Stomach (tissue), 9 donors: ENCODE measurements around the gene KCNF1. TPM values are rescaled to one million over a fixed set of nuclear protein-coding genes. Genes with fewer than 3 reads are reported as not detected.

Source experiments
- DNase-seq, 2 donors: peaks; one replicate each; pipeline versions ENCODE4 v3.0.0 to v3.0.0-alpha.2; 2013 to 2019
- H3K27ac ChIP-seq, 5 donors: fragments of 200-600 bp in 4 of 5; sonication (generic) in 4 of 5; one replicate each; pipeline ENCODE4 v1.5.1; 2013 to 2019; ENCODE audit warnings: mild to moderate bottlenecking in 1 of 5, moderate library complexity in 1 of 5
- H3K27me3 ChIP-seq, 3 donors: fragments of 200-600 bp; sonication (generic); one replicate each; pipeline ENCODE4 v1.5.1; 2017 to 2019; ENCODE audit warnings: mixed run types in 1 of 3
- H3K36me3 ChIP-seq, 4 donors: fragments of 200-600 bp; sonication (generic); 1 replicate in 3 of 4; 2 replicates in 1 of 4; pipeline ENCODE4 v1.5.1; 2016 to 2019
- H3K4me1 ChIP-seq, 4 donors: fragments of 200-600 bp; sonication (generic); one replicate each; pipeline ENCODE4 v1.5.1; 2016 to 2019
- H3K4me3 ChIP-seq, 4 donors: fragments of 200-600 bp; sonication (generic) in 3 of 4; one replicate each; pipeline ENCODE4 v1.5.1; 2016 to 2019; ENCODE audit warnings: mild to moderate bottlenecking in 1 of 4
- H3K9me3 ChIP-seq, 4 donors: fragments of 200-600 bp; sonication (generic); one replicate each; pipeline ENCODE4 v1.5.1; 2016 to 2019
- EP300 ChIP-seq: sonication (generic); formaldehyde crosslinking; IDR thresholded peaks from one replicate; pipeline ENCODE4 v1.6.1; 2017; ENCODE audit warnings: antibody characterized with exemption
- POLR2A ChIP-seq, 4 donors: fragments of 450-650 bp; IDR thresholded peaks; one replicate each; pipeline ENCODE4 v1.6.1; 2016; ENCODE audit warnings: antibody characterized with exemption in 4 of 4, control low read depth in 2 of 4, mild to moderate bottlenecking in 1 of 4, moderate library complexity in 1 of 4
- POLR2AphosphoS5 ChIP-seq, 3 donors: sonication (generic); formaldehyde crosslinking; IDR thresholded peaks; one replicate each; pipeline ENCODE4 v1.6.1; 2016; ENCODE audit warnings: antibody characterized with exemption in 3 of 3
- WGBS, 5 donors: extraction: QIAGEN DNeasy Blood & Tissue Kit in 3 of 5; methylation state at CpG; one replicate each; pipeline versions ENCODE4 v1.1.5 to v1.1.7; 2013 to 2018; 5-methylcytosine and 5-hydroxymethylcytosine counted together
- intact Hi-C: fragments of 100-400 bp; cut with DNase I; formaldehyde crosslinking; loops from one replicate; pipeline ENCODE4 v1.15.1; 2023; ENCODE audit warnings: low total_unique reads
- polyA plus RNA-seq, 3 donors: library from polyadenylated mRNA; stranded (reverse); fragments of 200-250 nt; gene quantifications; one replicate each; pipeline ENCODE4 v1.2.3, GENCODE V29; 2013
- total RNA-seq, 5 donors: library from RNA; depleted of rRNA; stranded (reverse); fragments of >200 nt; gene quantifications; one replicate each; pipeline versions ENCODE4 v1.1.0 to v1.2.3, GENCODE V29; 2014 to 2016
- TF ChIP-seq, protein P1 (sequence below), 7 experiments: fragments of 450-650 bp in 4 of 7; fragments of 200-600 bp in 3 of 7; sonication (generic) in 3 of 7; IDR thresholded peaks; one replicate each; pipeline ENCODE4 v1.5.1; 2016 to 2019; ENCODE audit warnings: antibody characterized with exemption in 7 of 7, control low read depth in 2 of 7, mild to moderate bottlenecking in 1 of 7
- donor health status: healthy with polysubstance abuse.
- donor health status: Bipolar disorder and iron deficiency.
- donor health status: healthy.

The KCNF1 gene
- total and polyA plus RNA-seq, 8 donors: 0.05 to 0.92 (median 0.58) TPM; not detected in 4

GRCh38 chr2:10867692-10868420 is 43.9 kb upstream of the KCNF1 start:
- WGBS, 5 donors: 64 to 78% (median 72%) methylated on average over 6 of the region's 6 CpGs
- DNase-seq: no peak

DNA sequence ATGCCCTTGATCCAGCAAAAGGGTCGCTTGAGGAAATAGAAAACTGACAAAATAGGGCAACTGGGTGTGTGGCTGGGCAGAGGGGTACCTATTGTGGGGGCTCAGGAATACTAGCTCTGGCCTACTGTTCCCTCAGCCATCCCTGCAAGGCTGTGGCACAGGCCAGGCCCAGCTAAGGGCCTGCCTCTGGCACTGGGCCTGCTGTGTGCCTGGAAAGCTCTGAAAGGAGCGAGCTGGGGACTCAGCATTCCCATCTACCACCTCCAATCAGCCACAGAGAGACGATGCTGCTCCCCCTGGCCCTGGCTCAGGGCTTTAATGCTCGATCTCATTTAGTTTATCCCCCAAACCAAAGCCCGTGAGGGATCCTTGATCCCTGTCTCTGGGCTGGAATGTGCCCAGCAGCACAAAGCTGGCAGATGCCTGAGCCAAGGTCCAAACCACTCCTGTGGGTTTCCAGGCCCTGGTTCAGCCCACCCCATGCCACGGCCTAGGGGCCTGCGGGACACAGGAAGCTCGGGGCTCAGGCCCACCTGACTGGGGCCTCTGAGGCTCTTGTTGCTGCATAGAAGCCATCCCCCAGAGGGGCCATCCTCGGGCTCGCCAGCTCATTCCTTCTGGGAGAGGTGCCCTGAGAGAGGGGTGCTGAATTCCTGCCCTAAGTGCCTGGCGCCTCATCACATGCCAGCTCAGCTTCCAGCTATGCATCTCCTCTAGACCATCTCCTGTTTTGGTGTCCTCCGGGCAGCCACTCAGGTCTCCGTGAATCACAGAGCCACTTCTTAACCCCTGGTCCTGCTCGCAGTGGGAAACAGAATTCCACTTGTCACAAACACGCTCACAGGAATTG is 43.0 kb upstream of the KCNF1 start:
- H3K27me3 ChIP-seq: peaks cover 0 to 9% (median 0%) of the 10 kb centered on the region in 3 donors
- no peak for DNase-seq
- H3K4me3 ChIP-seq: no peak overlapping the region
- TF ChIP-seq POLR2A (IDR thresholded peaks at IDR 0.05) (no peak), POLR2AphosphoS5 (IDR thresholded peaks at IDR 0.05) (no peak), EP300 (no peak)
- TF ChIP-seq, protein P1, sequence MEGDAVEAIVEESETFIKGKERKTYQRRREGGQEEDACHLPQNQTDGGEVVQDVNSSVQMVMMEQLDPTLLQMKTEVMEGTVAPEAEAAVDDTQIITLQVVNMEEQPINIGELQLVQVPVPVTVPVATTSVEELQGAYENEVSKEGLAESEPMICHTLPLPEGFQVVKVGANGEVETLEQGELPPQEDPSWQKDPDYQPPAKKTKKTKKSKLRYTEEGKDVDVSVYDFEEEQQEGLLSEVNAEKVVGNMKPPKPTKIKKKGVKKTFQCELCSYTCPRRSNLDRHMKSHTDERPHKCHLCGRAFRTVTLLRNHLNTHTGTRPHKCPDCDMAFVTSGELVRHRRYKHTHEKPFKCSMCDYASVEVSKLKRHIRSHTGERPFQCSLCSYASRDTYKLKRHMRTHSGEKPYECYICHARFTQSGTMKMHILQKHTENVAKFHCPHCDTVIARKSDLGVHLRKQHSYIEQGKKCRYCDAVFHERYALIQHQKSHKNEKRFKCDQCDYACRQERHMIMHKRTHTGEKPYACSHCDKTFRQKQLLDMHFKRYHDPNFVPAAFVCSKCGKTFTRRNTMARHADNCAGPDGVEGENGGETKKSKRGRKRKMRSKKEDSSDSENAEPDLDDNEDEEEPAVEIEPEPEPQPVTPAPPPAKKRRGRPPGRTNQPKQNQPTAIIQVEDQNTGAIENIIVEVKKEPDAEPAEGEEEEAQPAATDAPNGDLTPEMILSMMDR (IDR thresholded peaks at IDR 0.05): no peak
- intact Hi-C loops: no loop called here
- no peaks in the 10 kb centered on the region for H3K36me3 ChIP-seq
- H3K4me1 ChIP-seq: peaks cover 0 to 23% (median 0%) of the 10 kb centered on the region in 4 donors
- peaks cover 0 to 7% (median 0%) of the 10 kb centered on the region in 4 donors for H3K9me3 ChIP-seq
- WGBS, 5 donors: 79 to 91% (median 88%) methylated on average over 8 to 15 of the region's 15 CpGs
- H3K27ac ChIP-seq: peak overlapping the region in 4 of 5 donors; percentile 4 to 72 (median 8)

More at GRCh38 chr2:10867692-10868420, 43.9 kb upstream of the KCNF1 start:
- peaks cover 0 to 23% (median 0%) of the 10 kb centered on the region in 4 donors for H3K4me1 ChIP-seq
- peaks cover 0 to 7% (median 0%) of the 10 kb centered on the region in 4 donors for H3K9me3 ChIP-seq
- no peak for TF ChIP-seq EP300
- TF ChIP-seq POLR2A (IDR thresholded peaks at IDR 0.05): no peak
- TF ChIP-seq, protein P1 (IDR thresholded peaks at IDR 0.05): no peak
- TF ChIP-seq POLR2AphosphoS5 (IDR thresholded peaks at IDR 0.05): no peak
- no peak overlapping the region for H3K4me3 ChIP-seq
- H3K27ac ChIP-seq: peak overlapping the region in 2 of 5 donors; percentile 7 to 72
- intact Hi-C loops: no loop called here
- H3K27me3 ChIP-seq: peaks cover 0 to 17% (median 4%) of the 10 kb centered on the region in 3 donors
- no peaks in the 10 kb centered on the region for H3K36me3 ChIP-seq

GRCh38 chr2:10871978-10872377 is 39.8 kb upstream of the KCNF1 start:
- H3K27ac ChIP-seq: no peak overlapping the region
- H3K9me3 ChIP-seq: peaks cover 0 to 7% (median 0%) of the 10 kb centered on the region in 4 donors
- WGBS, 5 donors: 92 to 100% (median 100%) methylated on average over 1 of the region's 1 CpG
- TF ChIP-seq EP300 (no peak), POLR2A (IDR thresholded peaks at IDR 0.05) (no peak), POLR2AphosphoS5 (IDR thresholded peaks at IDR 0.05) (no peak)
- TF ChIP-seq, protein P1 (IDR thresholded peaks at IDR 0.05): no peak
- intact Hi-C loops: no loop called here
- H3K4me1 ChIP-seq: peaks cover 0 to 13% (median 0%) of the 10 kb centered on the region in 4 donors
- H3K36me3 ChIP-seq: no peaks in the 10 kb centered on the region
- no peaks in the 10 kb centered on the region for H3K27me3 ChIP-seq
- no peak for DNase-seq
- no peak overlapping the region for H3K4me3 ChIP-seq

DNA sequence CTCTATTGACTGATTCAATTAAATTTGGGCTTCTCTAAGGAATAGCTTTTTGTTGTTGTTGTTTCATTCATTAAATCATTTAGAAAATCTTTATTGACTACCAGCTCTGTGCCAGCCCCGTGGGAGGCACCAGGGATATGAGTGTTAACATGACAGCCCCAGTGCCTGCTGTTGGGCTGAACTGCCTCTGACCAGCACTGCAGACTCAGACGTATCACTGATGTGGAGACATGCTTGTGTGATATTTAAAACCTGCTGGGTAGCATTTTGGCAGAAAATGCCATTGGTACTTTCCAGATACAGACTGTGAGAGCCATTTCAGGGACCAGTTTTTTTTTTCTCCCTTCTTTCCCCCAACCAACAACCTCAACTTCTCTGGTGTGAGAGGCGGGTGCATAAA is 38.6 kb upstream of the KCNF1 start:
- Histone ChIP-seq H3K36me3 (no peaks in the 10 kb centered on the region), H3K4me3 (no peak overlapping the region), H3K27me3 (peaks cover 0 to 5% (median 0%) of the 10 kb centered on the region in 3 donors), H3K27ac (no peak overlapping the region), H3K9me3 (peaks cover 0 to 7% (median 0%) of the 10 kb centered on the region in 4 donors), H3K4me1 (peaks cover 0 to 7% (median 0%) of the 10 kb centered on the region in 4 donors)
- DNase-seq: no peak
- 30 to 76% (median 72%) methylated on average over 3 of the region's 3 CpGs for WGBS, 5 donors
- intact Hi-C loops: no loop called here
- TF ChIP-seq POLR2AphosphoS5 (IDR thresholded peaks at IDR 0.05) (no peak), EP300 (no peak), POLR2A (IDR thresholded peaks at IDR 0.05) (no peak)
- TF ChIP-seq, protein P1 (IDR thresholded peaks at IDR 0.05): no peak
